HG03571 (cell line): ENCODE measurements around the gene DUSP5.
A peak's percentile ranks its signal among the peaks of the same experiment; 100 is the strongest.

Source experiments
- ATAC-seq: cut with Tn5 transposase; IDR thresholded peaks from one replicate; pipeline ENCODE4 v1.9.1; 2021; ENCODE audit not compliant: unreplicated experiment

DUSP5 gene

DNA sequence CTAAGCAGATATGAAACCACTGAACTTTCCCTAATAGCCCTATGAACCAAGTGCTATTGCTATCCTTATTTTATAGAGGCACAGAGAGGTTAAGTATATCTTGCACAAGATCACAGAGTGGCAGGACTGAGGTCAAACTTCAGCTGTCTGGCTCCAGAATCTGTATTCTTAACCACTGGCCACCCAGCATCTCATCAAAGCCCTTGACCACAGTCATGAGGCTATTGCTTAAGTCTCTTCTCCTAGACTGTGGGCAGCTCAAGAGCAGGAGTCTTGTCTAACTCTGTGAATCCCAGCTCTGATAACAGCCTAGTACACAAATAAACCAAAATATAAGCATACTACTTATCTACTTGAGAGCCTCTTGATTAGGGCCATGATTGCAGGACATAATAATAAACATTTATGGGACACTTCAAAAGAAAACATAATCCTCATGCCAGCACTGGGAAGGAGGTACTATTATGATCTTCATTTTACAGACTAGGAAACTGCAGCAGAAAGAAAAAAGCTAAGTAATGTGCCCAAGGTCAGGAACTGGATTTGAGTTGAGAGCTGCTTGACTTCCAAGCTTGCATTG is 47.3 kb downstream of the DUSP5 start:
- ATAC-seq: no peak

DNA sequence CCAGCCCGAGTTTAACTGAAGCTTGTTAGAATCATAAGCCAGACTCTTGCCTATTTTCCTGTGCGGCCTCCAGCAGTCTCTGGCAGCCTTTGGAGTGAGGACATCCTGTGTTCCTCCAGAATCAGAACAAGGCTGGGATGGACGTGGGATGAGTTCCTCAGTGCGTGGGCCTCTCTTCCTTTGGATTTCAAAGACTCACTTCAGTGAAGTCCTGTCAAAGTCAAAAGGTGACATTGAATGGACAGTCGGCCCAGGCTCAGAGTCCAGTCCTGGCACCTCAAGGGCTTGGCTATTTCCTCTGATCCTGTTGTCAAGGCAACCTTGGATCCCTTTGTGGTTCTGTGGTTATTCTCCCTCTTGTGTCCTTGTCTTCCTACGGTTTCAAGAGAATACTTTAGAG is 48.4 kb downstream of the DUSP5 start:
- ATAC-seq: no peak

DNA sequence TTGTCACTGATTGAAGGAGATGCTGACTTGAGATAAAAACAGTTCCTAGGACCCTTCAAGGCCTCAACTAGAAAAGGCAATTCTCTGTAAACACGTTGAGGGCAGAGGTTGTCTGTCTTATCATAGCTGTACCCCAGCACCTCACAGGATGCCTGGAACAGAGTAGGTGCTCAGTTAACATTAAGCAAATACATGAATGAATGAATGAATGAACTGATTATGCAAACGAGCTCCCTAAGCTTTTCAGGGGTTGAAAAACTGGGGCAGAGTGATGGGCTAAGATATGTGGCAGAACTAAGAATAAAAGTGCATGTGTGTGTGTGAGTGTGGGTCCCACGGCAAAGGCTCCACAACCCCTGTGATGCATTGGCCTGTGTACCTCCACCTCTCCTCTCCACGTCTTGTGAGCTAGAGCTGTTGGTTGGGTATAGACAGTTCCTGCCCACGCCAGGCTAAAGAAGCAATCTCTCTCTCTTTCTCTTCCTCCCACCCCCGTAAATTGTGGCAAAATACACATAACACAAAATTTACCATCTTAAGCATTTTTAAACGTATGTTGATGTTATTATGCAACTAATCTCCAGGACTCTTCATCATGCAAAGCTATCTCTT is 48.9 kb downstream of the DUSP5 start:
- no peak for ATAC-seq

DNA sequence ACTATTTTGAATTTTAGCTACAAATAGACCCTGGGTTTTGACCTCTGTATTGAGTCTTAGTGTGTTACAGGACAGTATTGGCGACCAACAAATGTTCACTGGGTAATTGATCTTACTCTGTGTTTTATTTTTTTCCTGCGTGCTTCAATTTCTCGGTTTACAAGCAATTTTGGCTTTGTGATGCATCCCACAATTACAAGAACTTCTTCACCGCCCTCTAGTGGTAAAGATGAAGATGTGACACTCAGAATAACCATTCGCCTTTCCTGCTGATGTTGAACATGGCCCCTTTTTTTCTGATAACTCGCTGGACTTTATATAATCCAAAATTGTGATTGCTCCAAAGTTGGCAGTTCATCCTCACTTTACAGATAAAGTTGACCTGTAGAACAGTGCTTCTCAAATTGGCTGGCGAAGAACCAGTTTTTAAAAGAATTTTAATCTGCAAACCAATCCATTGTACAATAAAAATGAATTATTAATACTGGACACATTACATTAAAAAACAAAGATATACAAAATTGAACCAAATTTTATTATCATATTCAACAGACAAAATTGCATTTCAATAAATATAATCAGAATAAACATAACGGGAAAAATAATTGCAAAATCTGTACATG is 49.5 kb downstream of the DUSP5 start:
- peak; percentile 61 for ATAC-seq

DNA sequence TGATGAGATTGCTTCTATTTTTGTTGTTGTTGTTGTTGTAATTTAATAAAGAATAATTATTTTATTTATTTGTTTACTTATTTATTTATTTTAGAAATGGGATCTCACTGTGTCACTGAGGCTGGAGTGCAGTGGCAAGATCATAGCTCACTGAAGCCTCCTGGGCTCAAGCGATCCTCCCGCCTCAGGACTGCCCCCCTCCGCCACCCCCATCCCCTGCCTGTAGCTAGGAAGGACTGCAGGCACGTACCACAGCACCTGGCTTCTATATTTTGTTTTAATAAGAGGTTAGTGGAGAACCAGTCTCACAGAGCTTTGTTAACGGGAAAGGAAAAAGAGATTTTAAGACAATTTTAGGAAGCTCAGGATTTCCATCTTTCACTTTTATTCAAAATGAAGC is 50.3 kb downstream of the DUSP5 start:
- ATAC-seq: no peak

DNA sequence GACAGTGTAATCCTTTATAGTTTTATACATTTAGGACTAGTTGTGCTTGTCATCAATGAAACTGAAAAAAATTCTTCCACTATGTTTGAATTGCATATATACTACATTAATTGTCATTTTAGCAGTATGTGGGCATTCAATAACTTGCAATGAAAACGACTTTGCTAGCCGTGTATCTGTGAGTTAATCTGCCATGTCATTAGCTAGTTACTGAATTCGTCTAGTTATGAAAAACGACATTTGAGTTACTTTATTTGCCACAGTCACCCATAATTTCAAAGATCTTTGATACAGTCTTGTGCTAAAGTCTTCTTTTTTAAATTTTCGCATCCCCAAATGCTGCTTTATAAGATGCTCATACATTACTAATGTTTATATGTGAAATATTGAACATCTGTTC is 51.5 kb downstream of the DUSP5 start:
- no peak for ATAC-seq

DNA sequence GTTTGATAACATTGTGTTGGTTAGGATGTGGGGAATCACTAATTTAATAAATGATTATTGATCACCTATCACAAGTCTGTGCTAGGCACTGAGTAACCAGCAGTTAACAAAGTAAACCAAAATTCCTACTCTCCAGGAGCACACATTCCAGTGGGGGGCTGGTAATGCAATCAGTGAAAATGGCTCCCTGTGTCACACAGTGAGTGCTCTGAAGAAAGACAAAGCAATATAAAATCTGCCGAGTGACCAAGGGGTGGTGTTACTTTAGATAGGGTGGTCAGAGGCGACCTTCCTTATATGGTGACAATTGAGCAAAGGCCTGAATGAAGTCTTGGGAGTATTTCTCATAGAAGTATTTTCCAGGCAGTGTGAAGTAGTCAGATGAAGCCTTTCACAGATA is 56.2 kb downstream of the DUSP5 start:
- no peak for ATAC-seq

DNA sequence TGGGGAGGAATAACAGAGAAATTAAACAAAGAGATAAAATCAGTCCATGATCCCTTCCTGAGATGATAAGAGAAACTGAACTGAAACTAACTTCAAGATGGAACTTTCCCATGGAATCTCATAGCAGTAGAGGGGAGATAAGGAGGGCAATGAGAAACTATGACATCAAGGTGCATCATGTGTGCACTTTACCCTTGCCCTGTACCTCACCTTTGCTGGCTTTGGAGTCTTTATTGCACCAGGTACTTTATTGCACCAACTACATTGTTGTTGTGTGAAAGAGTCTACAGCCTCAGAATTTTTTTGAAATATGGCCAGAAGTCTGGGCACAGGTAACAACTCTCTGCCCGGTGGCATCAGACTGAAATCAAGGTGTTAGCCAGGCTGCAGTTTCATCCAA is 58.6 kb downstream of the DUSP5 start:
- no peak for ATAC-seq

DNA sequence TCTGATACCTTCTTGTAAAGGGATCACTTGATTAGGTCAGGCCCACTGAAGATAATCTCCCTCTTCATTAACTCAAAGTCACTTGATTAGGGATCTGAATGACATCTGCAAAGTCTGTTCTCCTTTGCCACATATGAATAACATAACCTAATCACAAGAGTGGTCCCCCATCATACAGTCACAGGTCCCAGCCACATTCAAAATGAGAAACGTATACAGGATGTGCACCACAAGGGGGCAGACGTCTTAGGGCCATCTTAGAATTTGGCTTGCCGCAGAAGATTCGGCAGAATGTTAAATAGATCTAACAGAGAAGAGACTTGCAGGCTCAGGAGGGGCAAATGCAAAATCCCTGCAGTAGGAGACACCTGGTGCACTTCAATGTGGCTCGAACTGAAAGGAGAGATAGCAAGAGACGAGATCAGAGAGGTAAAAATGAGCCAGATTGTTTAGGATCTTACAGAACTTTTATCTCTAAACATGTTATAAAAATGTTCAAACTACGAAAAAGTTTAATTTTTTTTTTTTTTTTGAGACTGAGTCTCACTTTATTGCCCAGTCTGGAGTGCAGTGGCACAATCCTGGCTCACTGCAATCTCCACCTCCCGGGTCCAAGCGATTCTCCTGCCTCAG is 59.4 kb downstream of the DUSP5 start:
- peak; percentile 81 for ATAC-seq

DNA sequence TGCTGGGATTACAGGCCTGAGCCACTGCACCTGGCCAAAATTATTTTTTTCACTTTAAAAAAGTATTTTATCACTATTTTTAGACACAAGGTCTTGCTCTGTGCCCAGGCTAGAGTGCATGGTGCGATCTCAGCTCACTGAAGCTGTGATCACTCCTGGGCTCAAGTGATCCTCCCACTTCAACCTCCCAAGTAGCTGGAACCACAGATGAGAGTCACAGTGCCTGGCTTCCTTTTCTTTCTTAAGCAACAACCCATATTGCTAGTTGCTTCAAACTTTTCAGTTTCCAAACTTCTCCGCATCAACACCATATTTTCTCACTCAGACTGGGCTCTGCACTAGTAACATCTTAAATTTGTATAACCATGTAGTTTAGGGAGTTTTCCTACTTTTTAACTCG is 60.3 kb downstream of the DUSP5 start:
- no peak for ATAC-seq

DNA sequence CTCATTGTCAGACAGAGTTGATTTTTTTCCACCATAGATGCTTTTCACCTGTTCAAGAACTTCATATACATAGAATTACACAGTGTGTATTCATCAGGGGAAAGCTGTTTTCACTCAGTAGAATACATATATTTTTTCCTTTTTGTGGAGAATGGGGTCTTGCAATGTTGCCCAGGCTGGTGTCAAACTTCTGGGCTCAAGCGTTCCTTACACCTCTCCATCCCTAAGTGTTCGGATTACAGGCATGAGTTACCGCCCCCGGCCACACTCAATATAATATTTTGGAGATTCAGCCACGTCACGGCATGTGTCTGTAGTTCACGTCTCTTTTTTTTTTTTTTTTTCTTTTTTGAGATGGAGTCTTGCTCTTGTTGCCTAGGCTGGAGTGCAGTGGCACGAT is 62.3 kb downstream of the DUSP5 start:
- ATAC-seq: no peak
